NCI-H774 (cell line): Measurements from ENCODE around the gene RHBG.

Experiments
- DNase-seq: peaks from one replicate; lab custom pipeline; 2025; lab: John Stamatoyannopoulos, UW

RHBG gene

GRCh38 chr1:156428746-156429288 lies 59.8 kb downstream of the RHBG start:
- no peak for DNase-seq

GRCh38 chr1:156429313-156430060 lies 60.5 kb downstream of the RHBG start:
- DNase-seq = no peak

- no peak for DNase-seq
These were observed 61.3 kb downstream of the RHBG start for GRCh38 chr1:156430303-156430702.

GRCh38 chr1:156430866-156431265 lies 61.9 kb downstream of the RHBG start:
- no peak for DNase-seq

GRCh38 chr1:156431366-156431765 lies 62.4 kb downstream of the RHBG start:
- no peak for DNase-seq

- DNase-seq = no peak
These were observed 63.0 kb downstream of the RHBG start for GRCh38 chr1:156431769-156432668.

GRCh38 chr1:156432669-156433018 lies 63.6 kb downstream of the RHBG start:
- DNase-seq = no peak

- no peak for DNase-seq
These were observed 64.0 kb downstream of the RHBG start for GRCh38 chr1:156433032-156433431.

- DNase-seq = no peak
These were observed 64.6 kb downstream of the RHBG start for GRCh38 chr1:156433602-156434001.
